Upper lobe of right lung (tissue), 1 donor: Measurements from ENCODE around the gene WFDC9. TPM values are rescaled to one million over a fixed set of nuclear protein-coding genes. Genes with fewer than 3 reads are reported as not detected.
"Not testable (repeated sequence)": the region's sequence is repeated elsewhere in the genome, so short reads cannot be mapped to it uniquely, and the experiment has no call there.

ENCODE experiments used
- ATAC-seq: fragments of 200-7000 bp; cut with Tn5 transposase; one replicate; pipeline ENCODE4 v1.9.1; 2020; ENCODE audit warnings: mild to moderate bottlenecking, moderate library complexity
- DNase-seq: peaks from one replicate; pipeline ENCODE4 v3.0.0-alpha.2; 2020
- H3K27ac ChIP-seq: fragments of 200-600 bp; one replicate; pipeline ENCODE4 v1.8.0; 2022
- H3K27me3 ChIP-seq: fragments of 200-600 bp; one replicate; pipeline ENCODE4 v1.8.0; 2022; ENCODE audit warnings: mild to moderate bottlenecking
- H3K36me3 ChIP-seq: fragments of 200-600 bp; one replicate; pipeline ENCODE4 v1.8.0; 2022
- H3K4me1 ChIP-seq: fragments of 200-600 bp; one replicate; pipeline ENCODE4 v1.8.0; 2022
- H3K4me3 ChIP-seq: fragments of 200-600 bp; one replicate; pipeline ENCODE4 v1.8.0; 2022; ENCODE audit warnings: mild to moderate bottlenecking
- H3K9me3 ChIP-seq: fragments of 200-600 bp; one replicate; pipeline ENCODE4 v1.8.0; 2022
- intact Hi-C: fragments of 100-400 bp; cut with DNase I; formaldehyde crosslinking; loops from one replicate; pipeline ENCODE4 v1.11.0; 2022
- total RNA-seq: library from RNA; stranded (reverse); fragmentation: NEBNext Ultra II Directional; extraction: Animal tissue kit (Norgen Biotek cat#: 25700); gene quantifications from one replicate; pipeline ENCODE4 v1.2.1, GENCODE V29; 2021
- TF ChIP-seq, protein P1 (sequence below): fragments of 200-600 bp; IDR thresholded peaks from one replicate; pipeline ENCODE4 v1.8.0; 2022; ENCODE audit warnings: antibody characterized with exemption
- donor health status: DM: no; HTN: yes; CAD: no; lungs with severe emphysema.

Gene WFDC9
- total RNA-seq, 1 donor from 2014 or later = not detected

DNA sequence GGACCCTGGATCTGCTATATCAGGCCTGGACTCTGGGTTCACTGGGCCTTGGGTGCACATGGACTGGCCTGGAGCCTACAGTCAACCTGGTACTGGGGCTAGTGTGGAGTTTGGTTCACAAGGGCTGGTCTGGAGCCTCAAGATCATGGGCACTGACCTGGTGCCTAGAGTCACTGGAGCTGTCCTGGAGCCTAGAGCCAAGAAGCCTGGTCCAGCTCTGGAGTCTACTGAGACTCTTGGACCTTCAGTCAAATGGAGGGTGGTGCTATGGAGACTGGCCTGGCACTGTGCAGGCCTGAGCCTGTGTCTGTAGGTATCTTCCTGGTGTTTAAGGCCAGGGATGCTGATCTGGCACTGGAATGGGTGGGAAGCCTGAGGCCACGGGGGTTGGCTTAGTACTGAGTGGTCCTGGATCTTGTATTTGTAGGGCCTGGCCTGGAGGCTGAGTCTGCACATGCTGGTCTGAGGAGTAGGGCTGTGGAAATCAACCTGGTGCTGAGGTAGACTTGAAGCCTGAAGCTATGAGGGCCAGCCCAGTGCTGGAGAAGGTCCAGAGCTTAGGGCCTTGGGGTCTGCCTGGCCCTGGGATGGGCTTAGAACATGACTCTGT is 16.5 kb upstream of the WFDC9 start:
- peak; percentile 41 for ATAC-seq
- Histone ChIP-seq H3K27ac (no peak overlapping the region), H3K4me1 (no peaks in the 10 kb centered on the region), H3K36me3 (no peaks in the 10 kb centered on the region), H3K27me3 (no peaks in the 10 kb centered on the region), H3K9me3 (no peaks in the 10 kb centered on the region), H3K4me3 (no peak overlapping the region)
- intact Hi-C loops = no loop called here
- TF ChIP-seq, protein P1, sequence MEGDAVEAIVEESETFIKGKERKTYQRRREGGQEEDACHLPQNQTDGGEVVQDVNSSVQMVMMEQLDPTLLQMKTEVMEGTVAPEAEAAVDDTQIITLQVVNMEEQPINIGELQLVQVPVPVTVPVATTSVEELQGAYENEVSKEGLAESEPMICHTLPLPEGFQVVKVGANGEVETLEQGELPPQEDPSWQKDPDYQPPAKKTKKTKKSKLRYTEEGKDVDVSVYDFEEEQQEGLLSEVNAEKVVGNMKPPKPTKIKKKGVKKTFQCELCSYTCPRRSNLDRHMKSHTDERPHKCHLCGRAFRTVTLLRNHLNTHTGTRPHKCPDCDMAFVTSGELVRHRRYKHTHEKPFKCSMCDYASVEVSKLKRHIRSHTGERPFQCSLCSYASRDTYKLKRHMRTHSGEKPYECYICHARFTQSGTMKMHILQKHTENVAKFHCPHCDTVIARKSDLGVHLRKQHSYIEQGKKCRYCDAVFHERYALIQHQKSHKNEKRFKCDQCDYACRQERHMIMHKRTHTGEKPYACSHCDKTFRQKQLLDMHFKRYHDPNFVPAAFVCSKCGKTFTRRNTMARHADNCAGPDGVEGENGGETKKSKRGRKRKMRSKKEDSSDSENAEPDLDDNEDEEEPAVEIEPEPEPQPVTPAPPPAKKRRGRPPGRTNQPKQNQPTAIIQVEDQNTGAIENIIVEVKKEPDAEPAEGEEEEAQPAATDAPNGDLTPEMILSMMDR = no peak
- no peak for DNase-seq

DNA sequence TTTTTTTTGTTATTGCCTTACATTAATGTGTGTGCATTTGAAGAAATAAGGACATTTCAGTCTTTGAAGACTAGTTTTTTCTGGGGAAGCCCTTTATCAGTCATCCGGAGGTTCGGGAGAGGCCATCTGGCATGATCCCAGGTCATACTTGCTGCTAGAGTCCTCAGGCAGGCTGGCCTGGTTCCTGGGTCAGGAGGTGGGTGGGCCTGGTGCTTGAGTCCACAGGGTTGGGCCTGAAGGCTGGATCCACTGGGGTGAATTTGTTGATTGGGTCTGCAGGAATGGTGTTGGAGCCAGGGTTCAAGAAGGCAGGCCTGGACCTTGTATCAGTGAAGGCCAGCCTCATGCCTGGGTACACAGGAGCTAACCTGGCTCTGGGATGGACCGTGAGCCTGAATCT is 15.8 kb upstream of the WFDC9 start:
- Histone ChIP-seq H3K36me3 (no peaks in the 10 kb centered on the region), H3K27ac (no peak overlapping the region), H3K4me1 (no peaks in the 10 kb centered on the region), H3K4me3 (no peak overlapping the region), H3K9me3 (no peaks in the 10 kb centered on the region), H3K27me3 (no peaks in the 10 kb centered on the region)
- ATAC-seq = no peak
- intact Hi-C loops = no loop called here
- DNase-seq = no peak
- TF ChIP-seq, protein P1 = no peak

DNA sequence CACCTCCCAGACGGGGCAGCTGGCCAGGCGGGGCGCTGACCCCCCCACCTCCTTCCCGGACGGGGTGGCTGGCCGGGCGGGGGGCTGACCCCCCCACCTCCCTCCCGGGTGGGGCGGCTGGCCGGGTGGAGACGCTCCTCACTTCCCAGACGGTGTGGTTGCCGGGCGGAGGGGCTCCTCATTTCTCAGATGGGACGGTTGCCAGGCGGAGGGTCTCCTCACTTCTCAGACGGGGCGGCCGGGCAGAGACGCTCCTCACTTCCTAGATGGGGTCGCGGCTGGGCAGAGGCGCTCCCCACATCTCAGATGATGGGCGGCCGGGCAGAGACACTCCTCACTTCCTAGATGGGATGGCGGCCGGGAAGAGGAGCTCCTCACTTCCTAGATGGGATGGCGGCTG is 14.8 kb upstream of the WFDC9 start:
- H3K9me3 ChIP-seq, H3K27me3 ChIP-seq, DNase-seq, H3K4me1 ChIP-seq, H3K36me3 ChIP-seq, intact Hi-C loops, H3K4me3 ChIP-seq, H3K27ac ChIP-seq, ATAC-seq: not testable (repeated sequence)

DNA sequence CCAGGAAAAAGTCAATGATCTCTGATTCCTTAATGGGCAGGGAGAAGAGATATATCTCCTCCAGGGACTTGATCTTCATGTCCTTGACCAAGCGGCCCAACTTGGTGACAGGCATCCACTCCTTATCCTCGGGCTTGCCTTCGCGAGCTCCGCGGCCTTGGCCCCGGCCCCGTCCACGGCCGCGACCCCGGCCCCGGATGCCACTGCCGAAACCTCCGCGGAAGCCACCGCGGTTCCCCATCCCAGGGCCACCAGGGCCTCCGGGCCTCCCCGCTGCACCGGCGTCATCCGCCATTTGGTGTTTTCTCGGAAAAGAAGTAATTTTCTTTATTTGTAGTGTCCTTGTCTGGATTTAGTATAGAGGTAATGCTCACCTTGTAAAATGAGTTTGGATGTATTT is 10.0 kb upstream of the WFDC9 start:
- H3K9me3 ChIP-seq, H3K4me3 ChIP-seq, DNase-seq, H3K27me3 ChIP-seq, intact Hi-C loops, H3K27ac ChIP-seq, ATAC-seq, H3K4me1 ChIP-seq, H3K36me3 ChIP-seq: not testable (repeated sequence)

DNA sequence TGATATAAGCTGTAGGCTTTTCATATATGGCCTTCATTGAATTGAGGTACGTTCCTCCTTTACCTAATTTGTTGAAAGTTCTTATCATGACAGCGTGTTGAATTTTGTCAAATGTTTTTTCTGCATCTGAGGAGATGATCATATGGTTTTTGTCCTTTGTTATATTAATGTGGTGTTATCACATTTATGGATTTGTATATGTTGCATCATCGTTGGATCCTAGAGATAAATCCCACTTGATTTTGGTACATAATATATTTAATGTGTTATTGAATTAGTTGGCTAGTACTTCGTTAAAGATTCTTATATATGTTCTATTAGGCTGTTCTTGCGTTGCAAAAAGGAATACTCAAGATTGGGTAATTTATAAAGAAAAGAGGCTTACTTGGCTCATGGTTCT is 8.6 kb upstream of the WFDC9 start:
- no peak for DNase-seq
- TF ChIP-seq, protein P1 = no peak
- no peak for ATAC-seq
- Histone ChIP-seq H3K36me3 (no peaks in the 10 kb centered on the region), H3K4me1 (no peaks in the 10 kb centered on the region), H3K9me3 (no peaks in the 10 kb centered on the region), H3K27me3 (no peaks in the 10 kb centered on the region), H3K4me3 (no peak overlapping the region), H3K27ac (no peak overlapping the region)
- intact Hi-C loops = no loop called here

DNA sequence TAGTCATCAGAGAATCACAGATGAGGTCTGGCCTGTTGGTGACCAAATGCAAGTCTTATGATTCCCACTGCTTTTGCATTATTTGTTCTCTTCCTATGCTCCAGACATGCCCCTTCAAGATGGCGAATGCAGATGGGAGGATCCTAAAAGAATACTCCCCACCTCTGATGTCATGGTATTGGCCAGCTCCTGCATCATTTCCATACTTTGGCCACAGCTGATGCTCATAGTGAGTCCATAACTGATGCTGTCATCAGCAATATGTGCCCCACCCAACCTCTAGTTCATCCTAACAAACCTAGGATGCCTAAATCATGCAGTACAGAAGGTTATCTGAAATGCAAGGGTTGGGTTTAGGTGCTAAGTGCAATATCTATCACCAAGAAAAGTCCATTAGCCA is 5.4 kb upstream of the WFDC9 start:
- Histone ChIP-seq H3K27me3 (no peaks in the 10 kb centered on the region), H3K36me3 (no peaks in the 10 kb centered on the region), H3K9me3 (no peaks in the 10 kb centered on the region), H3K27ac (no peak overlapping the region), H3K4me1 (no peaks in the 10 kb centered on the region), H3K4me3 (no peak overlapping the region)
- intact Hi-C loops = no loop called here
- TF ChIP-seq, protein P1 = no peak
- DNase-seq (no peak), ATAC-seq (no peak)

DNA sequence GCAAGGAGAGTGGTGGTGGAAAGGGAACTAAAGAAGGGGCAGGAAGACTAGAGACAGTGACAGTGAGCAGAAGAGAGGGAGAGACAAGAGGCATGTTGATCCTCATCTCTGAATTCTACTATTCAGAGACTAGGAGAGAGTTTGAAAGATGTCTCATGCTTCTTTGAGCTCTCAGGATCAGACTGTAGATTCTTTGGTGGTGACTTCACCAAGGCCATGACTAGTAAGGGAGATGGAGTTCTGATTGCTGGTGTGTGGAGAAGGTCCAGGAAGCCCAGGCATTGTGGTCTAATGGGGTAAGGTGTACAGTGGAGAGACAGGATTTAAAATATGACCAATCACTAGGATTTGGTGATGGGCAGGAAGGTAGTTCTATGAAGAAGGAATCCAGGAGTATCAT is 713 bp downstream of the WFDC9 start:
- no peak for DNase-seq
- H3K9me3 ChIP-seq = no peaks in the 10 kb centered on the region
- intact Hi-C loops = no loop called here
- H3K27me3 ChIP-seq = no peaks in the 10 kb centered on the region
- H3K27ac ChIP-seq = no peak overlapping the region
- TF ChIP-seq, protein P1 = no peak
- no peak for ATAC-seq
- no peaks in the 10 kb centered on the region for H3K4me1 ChIP-seq
- no peak overlapping the region for H3K4me3 ChIP-seq
- no peaks in the 10 kb centered on the region for H3K36me3 ChIP-seq
